K562 (cell line): Measurements from ENCODE around the gene PRDM15. TPM values are rescaled to one million over a fixed set of nuclear protein-coding genes. Genes with fewer than 3 reads are reported as not detected.
A peak's percentile ranks its signal among the peaks of the same experiment; 100 is the strongest.

Experiments used
- DIDO1 ChIP-seq: fragments of 450-650 bp; IDR thresholded peaks from 2 replicates; pipeline ENCODE4 v1.6.1; 2016; ENCODE audit warnings: low read depth, missing biosample characterization, missing genetic modification characterization
- DPF2 ChIP-seq: fragments of 450-650 bp; IDR thresholded peaks from 2 replicates; pipeline ENCODE4 v1.6.1; 2016
- FOS ChIP-seq: IDR thresholded peaks from 3 replicates; pipeline ENCODE4 v1.6.1; 2011; ENCODE audit not compliant: insufficient read length; ENCODE audit errors: extremely low read depth
- FOXK2 ChIP-seq, 2 experiments: fragments of 450-650 bp; IDR thresholded peaks in 1 of 2; conservative IDR thresholded peaks in 1 of 2; 2 replicates each; pipeline ENCODE4 v1.6.1; 2016; ENCODE audit warnings: low read depth in 2 of 2, mild to moderate bottlenecking in 1 of 2
- HCFC1 ChIP-seq: IDR thresholded peaks from 2 replicates; pipeline ENCODE4 v1.6.1; 2012; ENCODE audit warnings: low read depth, low read length, improper control_type of control experiment
- POU5F1 ChIP-seq: fragments of 150-350 bp; IDR thresholded peaks from 2 replicates; pipeline ENCODE4 v1.6.1; 2014; ENCODE audit warnings: borderline replicate concordance, low read length, low read depth, mild to moderate bottlenecking; ENCODE audit not compliant: partially characterized antibody
- SMARCE1 ChIP-seq: fragments of 450-650 bp; IDR thresholded peaks from 2 replicates; pipeline ENCODE4 v1.7.1; 2016; ENCODE audit warnings: mild to moderate bottlenecking
- TAF15 ChIP-seq: fragments of 200-400 bp; formaldehyde crosslinking; IDR thresholded peaks from 2 replicates; pipeline ENCODE4 v1.6.1; 2017; ENCODE audit warnings: mild to moderate bottlenecking, low read depth, low read length, moderate library complexity
- XRCC4 ChIP-seq: IDR thresholded peaks from one replicate; pipeline ENCODE4 v1.6.1; 2011; ENCODE audit not compliant: insufficient read depth, insufficient read length; ENCODE audit errors: extremely low read depth
- ZFX ChIP-seq: sonication (generic); formaldehyde crosslinking; IDR thresholded peaks from 2 replicates; pipeline ENCODE4 v1.8.0; 2022; ENCODE audit warnings: mild to moderate bottlenecking, missing genetic modification reagents, moderate library complexity
- ZNF263 ChIP-seq: sonication (generic); formaldehyde crosslinking; IDR thresholded peaks from 2 replicates; pipeline ENCODE4 v1.8.0; 2022; ENCODE audit warnings: mild to moderate bottlenecking, missing genetic modification reagents, borderline replicate concordance
- ZNF507 ChIP-seq: conservative IDR thresholded peaks from 2 replicates; pipeline ENCODE4 v1.6.1; 2017; ENCODE audit warnings: missing genetic modification characterization, missing compliant biosample characterization
- ZNF75A ChIP-seq: fragments of 450-650 bp; formaldehyde crosslinking; IDR thresholded peaks from 2 replicates; pipeline ENCODE4 v1.4.0; 2020; ENCODE audit warnings: mild to moderate bottlenecking
- polyA plus RNA-seq, 8 experiments: library from polyadenylated mRNA; depleted of rRNA in 4 of 8; stranded (reverse) in 5 of 8; unstranded in 3 of 8; fragments of >200 nt; fragmentation: Nextera tagmentation in 2 of 8; fragmentation: Illumina TruSeq in 1 of 8; extraction: Ambion mirVana in 2 of 8; extraction: Trizol in 1 of 8; gene quantifications; 2 replicates each; pipeline versions ENCODE4 v1.2.1 to v1.2.3, GENCODE V29; 2011 to 2014; ENCODE audit warnings: inconsistent platforms in 1 of 8, missing spikeins in 1 of 8
- total RNA-seq, 7 experiments: library from RNA; depleted of rRNA in 6 of 7; stranded (reverse); fragments of >200 nt in 6 of 7; fragmentation: Illumina TruSeq in 2 of 7; extraction: Trizol in 2 of 7; gene quantifications; 2 replicates each; pipeline versions ENCODE4 v1.2.1 to v1.2.3, GENCODE V29; 2011 to 2021; ENCODE audit warnings: low replicate concordance in 1 of 7
- TF ChIP-seq, protein P1 (sequence below): sonication (generic); formaldehyde crosslinking; IDR thresholded peaks from 2 replicates; pipeline ENCODE4 v1.8.1; 2022; ENCODE audit warnings: missing genetic modification reagents
- TF ChIP-seq, protein P2 (sequence below): sonication (generic); formaldehyde crosslinking; IDR thresholded peaks from 2 replicates; pipeline ENCODE4 v1.5.0; 2020; ENCODE audit warnings: missing genetic modification reagents
- TF ChIP-seq, protein P3 (sequence below), 2 experiments: fragments of 450-650 bp; IDR thresholded peaks; 2 replicates each; pipeline ENCODE4 v1.6.1; 2016; ENCODE audit warnings: mild to moderate bottlenecking in 2 of 2, borderline replicate concordance in 1 of 2, low read depth in 1 of 2, moderate library complexity in 1 of 2

The PRDM15 gene
- total and polyA plus RNA-seq, 9 of the 15 experiments (the other 6 are each of a cell fraction or from before 2014, with no cell fraction given): 0.93 to 9.2 (median 6.2) TPM

DNA sequence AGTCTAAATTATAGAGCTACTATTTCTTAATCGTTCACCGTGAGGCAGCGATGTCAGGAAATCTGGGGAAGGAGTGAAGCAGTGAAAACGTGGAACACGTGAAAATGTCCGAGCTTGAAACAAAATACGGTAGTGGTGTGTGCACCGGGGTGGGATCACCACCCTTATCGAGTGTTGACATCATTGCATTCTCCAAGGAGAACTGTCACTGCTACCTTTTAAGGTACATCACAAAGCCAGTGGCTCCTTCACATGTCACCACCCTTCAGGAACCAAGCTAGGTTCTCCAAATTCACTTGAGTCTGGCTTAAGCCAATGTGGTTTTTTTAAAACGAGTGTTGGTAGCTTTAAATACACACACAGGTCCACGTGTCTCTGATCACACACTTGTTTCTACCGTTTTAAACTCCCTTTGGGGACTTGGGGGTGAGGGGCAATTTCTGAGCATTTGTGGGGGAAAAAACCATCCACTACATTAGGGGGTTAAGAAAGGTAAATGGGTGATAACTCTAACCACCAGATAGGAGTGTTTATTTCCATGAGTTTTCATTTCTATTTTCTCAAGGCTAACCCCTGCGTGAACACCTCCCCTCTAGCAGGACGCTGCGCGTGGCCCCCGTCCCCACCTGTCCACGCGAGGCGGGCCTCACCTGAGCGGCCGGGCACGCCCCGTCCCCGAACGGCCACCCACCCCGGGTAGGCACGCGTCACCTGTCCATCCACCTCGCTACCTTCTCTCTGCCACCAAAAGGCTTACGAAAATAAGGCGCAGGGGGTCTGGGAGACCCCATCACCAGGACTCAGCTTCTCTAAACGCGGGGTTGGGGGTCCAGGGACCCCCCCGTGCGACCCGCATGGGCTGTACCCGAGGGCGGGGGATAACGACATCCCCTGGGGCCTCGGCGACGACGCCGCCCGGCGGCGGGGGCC lies 978 bp downstream of the PRDM15 start (continued):
- TF ChIP-seq, protein P1, sequence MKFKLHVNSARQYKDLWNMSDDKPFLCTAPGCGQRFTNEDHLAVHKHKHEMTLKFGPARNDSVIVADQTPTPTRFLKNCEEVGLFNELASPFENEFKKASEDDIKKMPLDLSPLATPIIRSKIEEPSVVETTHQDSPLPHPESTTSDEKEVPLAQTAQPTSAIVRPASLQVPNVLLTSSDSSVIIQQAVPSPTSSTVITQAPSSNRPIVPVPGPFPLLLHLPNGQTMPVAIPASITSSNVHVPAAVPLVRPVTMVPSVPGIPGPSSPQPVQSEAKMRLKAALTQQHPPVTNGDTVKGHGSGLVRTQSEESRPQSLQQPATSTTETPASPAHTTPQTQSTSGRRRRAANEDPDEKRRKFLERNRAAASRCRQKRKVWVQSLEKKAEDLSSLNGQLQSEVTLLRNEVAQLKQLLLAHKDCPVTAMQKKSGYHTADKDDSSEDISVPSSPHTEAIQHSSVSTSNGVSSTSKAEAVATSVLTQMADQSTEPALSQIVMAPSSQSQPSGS (CRISPR knock-in tag): no peak
- TF ChIP-seq ZNF75A (CRISPR knock-in tag): no peak
- no peak for TF ChIP-seq XRCC4
- TF ChIP-seq, protein P2, sequence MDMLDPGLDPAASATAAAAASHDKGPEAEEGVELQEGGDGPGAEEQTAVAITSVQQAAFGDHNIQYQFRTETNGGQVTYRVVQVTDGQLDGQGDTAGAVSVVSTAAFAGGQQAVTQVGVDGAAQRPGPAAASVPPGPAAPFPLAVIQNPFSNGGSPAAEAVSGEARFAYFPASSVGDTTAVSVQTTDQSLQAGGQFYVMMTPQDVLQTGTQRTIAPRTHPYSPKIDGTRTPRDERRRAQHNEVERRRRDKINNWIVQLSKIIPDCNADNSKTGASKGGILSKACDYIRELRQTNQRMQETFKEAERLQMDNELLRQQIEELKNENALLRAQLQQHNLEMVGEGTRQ (CRISPR knock-in tag): no peak
- no peak for TF ChIP-seq ZNF507 (tag)
- peak; percentile 34 for TF ChIP-seq ZFX (CRISPR knock-in tag)
- peak; percentile 59; the same call in 1 of the 2 replicates for TF ChIP-seq SMARCE1
- TF ChIP-seq ZNF263 (CRISPR knock-in tag): no peak
- TF ChIP-seq DIDO1: no peak
- TF ChIP-seq, protein P3, sequence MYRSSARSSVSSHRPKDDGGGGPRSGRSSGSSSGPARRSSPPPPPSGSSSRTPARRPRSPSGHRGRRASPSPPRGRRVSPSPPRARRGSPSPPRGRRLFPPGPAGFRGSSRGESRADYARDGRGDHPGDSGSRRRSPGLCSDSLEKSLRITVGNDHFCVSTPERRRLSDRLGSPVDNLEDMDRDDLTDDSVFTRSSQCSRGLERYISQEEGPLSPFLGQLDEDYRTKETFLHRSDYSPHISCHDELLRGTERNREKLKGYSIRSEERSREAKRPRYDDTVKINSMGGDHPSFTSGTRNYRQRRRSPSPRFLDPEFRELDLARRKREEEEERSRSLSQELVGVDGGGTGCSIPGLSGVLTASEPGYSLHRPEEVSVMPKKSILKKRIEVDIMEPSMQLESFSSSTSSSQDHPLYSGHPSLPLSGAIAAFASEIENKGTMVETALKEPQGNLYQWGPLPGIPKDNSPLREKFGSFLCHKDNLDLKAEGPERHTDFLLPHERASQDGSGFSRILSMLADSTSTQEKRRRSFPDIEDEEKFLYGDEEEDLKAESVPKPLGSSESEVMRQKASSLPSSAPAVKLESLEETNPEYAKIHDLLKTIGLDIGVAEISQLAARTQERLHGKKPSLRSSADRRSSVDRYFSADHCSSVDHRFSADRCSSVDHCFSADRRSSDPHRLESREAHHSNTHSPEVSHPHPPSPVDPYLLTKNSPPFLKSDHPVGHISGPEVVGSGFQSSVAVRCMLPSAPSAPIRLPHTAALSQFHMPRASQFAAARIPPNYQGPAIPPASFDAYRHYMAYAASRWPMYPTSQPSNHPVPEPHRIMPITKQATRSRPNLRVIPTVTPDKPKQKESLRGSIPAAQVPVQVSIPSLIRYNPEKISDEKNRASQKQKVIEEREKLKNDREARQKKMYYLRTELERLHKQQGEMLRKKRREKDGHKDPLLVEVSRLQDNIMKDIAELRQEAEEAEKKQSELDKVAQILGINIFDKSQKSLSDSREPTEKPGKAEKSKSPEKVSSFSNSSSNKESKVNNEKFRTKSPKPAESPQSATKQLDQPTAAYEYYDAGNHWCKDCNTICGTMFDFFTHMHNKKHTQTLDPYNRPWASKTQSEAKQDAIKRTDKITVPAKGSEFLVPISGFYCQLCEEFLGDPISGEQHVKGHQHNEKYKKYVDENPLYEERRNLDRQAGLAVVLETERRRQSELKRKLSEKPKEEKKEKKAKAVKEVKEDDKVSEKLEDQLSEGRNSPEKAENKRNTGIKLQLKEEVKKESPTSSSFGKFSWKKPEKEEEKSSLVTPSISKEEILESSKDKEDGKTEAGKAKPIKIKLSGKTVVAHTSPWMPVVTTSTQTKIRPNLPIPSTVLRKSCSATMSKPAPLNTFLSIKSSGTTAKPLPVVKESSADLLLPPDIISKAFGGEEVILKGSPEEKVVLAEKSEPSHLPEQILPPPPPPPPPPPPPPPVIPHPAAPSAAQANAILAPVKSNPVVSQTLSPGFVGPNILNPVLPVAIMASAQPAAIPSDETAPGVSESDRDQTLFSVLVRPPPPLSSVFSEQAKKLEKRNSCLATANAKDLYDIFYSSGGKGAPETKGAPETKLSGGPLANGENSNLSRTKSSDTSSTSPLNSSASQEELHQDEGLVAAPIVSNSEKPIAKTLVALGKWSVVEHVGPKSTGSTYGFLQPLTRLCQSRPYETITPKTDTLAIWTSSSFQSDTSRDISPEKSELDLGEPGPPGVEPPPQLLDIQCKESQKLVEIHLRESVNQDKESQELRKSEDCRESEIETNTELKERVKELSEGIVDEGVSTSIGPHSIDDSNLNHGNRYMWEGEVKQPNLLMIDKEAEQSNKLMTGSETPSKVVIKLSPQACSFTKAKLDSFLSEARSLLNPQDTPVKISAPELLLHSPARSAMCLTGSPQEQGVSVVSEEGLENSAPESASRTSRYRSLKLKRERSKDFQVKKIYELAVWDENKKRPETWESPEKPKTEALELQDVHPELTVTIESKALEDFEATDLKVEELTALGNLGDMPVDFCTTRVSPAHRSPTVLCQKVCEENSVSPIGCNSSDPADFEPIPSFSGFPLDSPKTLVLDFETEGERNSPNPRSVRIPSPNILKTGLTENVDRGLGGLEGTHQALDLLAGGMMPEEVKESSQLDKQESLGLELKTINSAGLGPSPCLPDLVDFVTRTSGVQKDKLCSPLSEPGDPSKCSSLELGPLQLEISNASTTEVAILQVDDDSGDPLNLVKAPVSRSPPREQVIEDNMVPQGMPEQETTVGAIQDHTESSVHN (IDR thresholded peaks at IDR 0.05; ENCODE audit: borderline replicate concordance in 1 of 2, low read depth in 1 of 2): 0 out of 4 replicates have a peak, but pooled peaks of 1 of the 2 experiments have one; percentile 30
- TF ChIP-seq FOS: no peak
- TF ChIP-seq FOXK2 (conservative IDR thresholded peaks at IDR 0.05 in 1 of 2, IDR thresholded peaks at IDR 0.05 in 1 of 2; ENCODE audit: low read depth in 2 of 2): peak in 1 of 2 experiments; percentile 69; a peak in 3 of 4 replicates
- TF ChIP-seq TAF15: no peak
- TF ChIP-seq POU5F1: no peak
- TF ChIP-seq HCFC1: no peak; the same call in 1 of the 2 replicates
- peak; percentile 55; the same call in 1 of the 2 replicates for TF ChIP-seq DPF2
